ENCODE data around the gene SMIM36. TPM values are rescaled to one million over a fixed set of nuclear protein-coding genes. Genes with fewer than 3 reads are reported as not detected.

SMIM36 gene
- total and polyA plus RNA-seq, 2 of the 8 experiments (the other 6 are each of a cell fraction or from before 2014, with no cell fraction given) = not detected

GRCh38 chr17:55416470-55417052, 94.7 kb downstream of the SMIM36 start:
- Histone ChIP-seq H3K14ac (ENCODE audit: insufficient read length) (no peak overlapping the region), H2AK5ac (ENCODE audit: low read depth, low read length) (no peak overlapping the region), H4K91ac (replicated peaks; ENCODE audit: insufficient read length, low read length) (no peak overlapping the region), H3K4me2 (ENCODE audit: insufficient read depth in 1 of 2, low read depth in 2 of 2, low read length in 2 of 2) (no peak overlapping the region), H2BK20ac (ENCODE audit: low read length) (no peak overlapping the region), H2BK12ac (ENCODE audit: low read depth, low read length) (no peak overlapping the region), H3K4me3 (ENCODE audit: extremely low read depth in 1 of 4, insufficient read depth in 2 of 4, low read depth in 3 of 4, low read length in 4 of 4) (no peak overlapping the region), H3K79me2 (ENCODE audit: control insufficient read depth in 1 of 2, insufficient read depth in 2 of 2, low read length in 2 of 2) (peaks cover 18 to 69% of the 10 kb centered on the region in 2 experiments), H3K27ac (ENCODE audit: low read depth, low read length) (no peak overlapping the region), H2AFZ (ENCODE audit: low read length) (no peak overlapping the region), H4K5ac (ENCODE audit: insufficient read length, low read depth, low read length) (no peak overlapping the region), H2BK5ac (ENCODE audit: low read depth, low read length) (no peak overlapping the region), H2BK15ac (ENCODE audit: low read length) (no peak overlapping the region), H4K8ac (ENCODE audit: extremely low read depth, insufficient read depth, low read length) (no peak overlapping the region), H3K36me3 (ENCODE audit: control insufficient read depth in 2 of 4, insufficient read depth in 4 of 4, low read length in 3 of 4) (peaks cover 4 to 26% (median 11%) of the 10 kb centered on the region in 4 experiments; a peak in 6 of 8 replicates), H3K9me3 (ENCODE audit: insufficient read depth in 2 of 2, low read depth in 1 of 2, low read length in 1 of 2) (no peaks in the 10 kb centered on the region), H3K23me2 (ENCODE audit: low read depth, low read length) (peaks cover 6% of the 10 kb centered on the region), H3K18ac (ENCODE audit: extremely low read depth, low read length) (no peak overlapping the region), H3K4ac (replicated peaks; ENCODE audit: insufficient read length, low read depth, low read length) (no peak overlapping the region), H3K79me1 (ENCODE audit: low read depth, low read length) (peaks cover 6% of the 10 kb centered on the region), H4K20me1 (replicated peaks in 1 of 2; ENCODE audit: control insufficient read depth in 1 of 2, insufficient read depth in 2 of 2, low read length in 2 of 2) (peaks cover 0 to 8% of the 10 kb centered on the region in 2 experiments), H3K9ac (replicated peaks in 1 of 4; ENCODE audit: extremely low read depth in 1 of 4, low read depth in 3 of 4, low read length in 3 of 4) (no peak overlapping the region), H3K4me1 (replicated peaks in 1 of 4; ENCODE audit: control insufficient read depth in 3 of 4, insufficient read depth in 4 of 4, low read length in 3 of 4) (peaks cover 3 to 7% (median 5%) of the 10 kb centered on the region in 4 experiments; a peak in 5 of 7 replicates), H2BK120ac (replicated peaks; ENCODE audit: low read depth, low read length) (no peak overlapping the region), H3K56ac (replicated peaks; ENCODE audit: insufficient read length, low read depth, low read length) (no peak overlapping the region), H3K27me3 (replicated peaks in 1 of 4; ENCODE audit: control insufficient read depth in 3 of 4, extremely low read depth in 1 of 4, insufficient read depth in 3 of 4, low read length in 3 of 4) (no peaks in the 10 kb centered on the region), H3K23ac (ENCODE audit: insufficient read length) (no peak overlapping the region)
- DNase-seq (ENCODE audit: low read depth in 1 of 2, low spot score in 2 of 2) = no peak
- 83% methylated on average over 4 of the region's 4 CpGs; no CpG with 5 or more reads in 1 of the 2 experiments for WGBS, 2 experiments (ENCODE audit: extremely low coverage in 1 of 2, insufficient coverage in 1 of 2, insufficient read length in 1 of 2, insufficient replicate concordance in 2 of 2, low coverage in 1 of 2, low lambda C conversion rate in 2 of 2, missing lambda C conversion rate in 1 of 2)
- ChIA-PET POLR2A (ENCODE audit: partially characterized antibody) (no interaction called here), CTCF (ENCODE audit: partially characterized antibody) (interaction anchor here (1.2 kb wide), 1 partner anchor 9 kb away, joined by 4 read pairs; no protein-coding TSS in a partner anchor)
- no peak for FAIRE-seq
- no peak for TF ChIP-seq EZH2 (IDR thresholded peaks at IDR 0.05; ENCODE audit: low read depth, low read length, severe bottlenecking)
- TF ChIP-seq GABPA (IDR thresholded peaks at IDR 0.05; ENCODE audit: borderline replicate concordance, insufficient read depth, low read length) = no peak
- no peak for TF ChIP-seq CREB1 (IDR thresholded peaks at IDR 0.05)
- TF ChIP-seq POU5F1 (IDR thresholded peaks at IDR 0.05; ENCODE audit: low read depth, low read length) = no peak
- no peak for TF ChIP-seq POLR2AphosphoS5 (IDR thresholded peaks at IDR 0.05; ENCODE audit: low read depth, low read length)
- no peak for TF ChIP-seq CBX5 (IDR thresholded peaks at IDR 0.05; ENCODE audit: low read depth, low read length)
- TF ChIP-seq BRCA1 (IDR thresholded peaks at IDR 0.05; ENCODE audit: low read depth, low read length) = no peak
- no peak for TF ChIP-seq ASH2L (IDR thresholded peaks at IDR 0.05; ENCODE audit: low read length)
- TF ChIP-seq HDAC6 (IDR thresholded peaks at IDR 0.05; ENCODE audit: low read depth, low read length) = no peak
- TF ChIP-seq SIX5 (IDR thresholded peaks at IDR 0.05; ENCODE audit: low read depth, low read length) = no peak
- no peak for TF ChIP-seq ATF2 (IDR thresholded peaks at IDR 0.05; ENCODE audit: low read length)
- no peak for TF ChIP-seq TEAD4 (IDR thresholded peaks at IDR 0.05; ENCODE audit: low read depth, low read length)
- TF ChIP-seq KDM1A (IDR thresholded peaks at IDR 0.05; ENCODE audit: borderline replicate concordance, low read length) = no peak

All from H1 (cell line).